HepG2 (cell line): ENCODE results near the gene PEX7. TPM values are rescaled to one million over a fixed set of nuclear protein-coding genes. Genes with fewer than 3 reads are reported as not detected.

ENCODE experiments used
- ATAC-seq: fragments of 200-7000 bp; cut with Tn5 transposase; 3 replicates; pipeline ENCODE4 v1.9.1; 2020; ENCODE audit warnings: mild to moderate bottlenecking, moderate library complexity
- BruUV-seq: library from RNA; stranded (reverse); fragments of 400-500 nt; replicated peaks from 2 replicates; lab custom pipeline; 2021; lab: Mats Ljungman, UMichigan
- CTCF ChIA-PET: fragments of 300-600 bp; formaldehyde crosslinking; extraction: SDS; loops from one replicate; lab custom pipeline; 2021; ENCODE audit warnings: low total read pairs, inconsistent platforms, low intra/inter-chr PET ratio; lab: Yijun Ruan, JAX
- POLR2A ChIA-PET: fragments of 350-600 bp; sonication (Branson Sonifier 250); formaldehyde crosslinking; loops from one replicate; lab custom pipeline; 2020; ENCODE audit warnings: antibody characterized with exemption, inconsistent platforms; lab: Yijun Ruan, JAX
- DNase-seq: peaks from one replicate; pipeline ENCODE4 v3.0.0-alpha.2; 2015; ENCODE audit warnings: low spot score
- FAIRE-seq: peaks from 3 replicates; lab custom pipeline; 2011; peaks lifted over from hg19 to GRCh38; lab: Jason Lieb, UNC
- H2AFZ ChIP-seq: one replicate; pipeline ENCODE4 v1.6.1; 2011; ENCODE audit warnings: low read length, inconsistent platforms
- H3K27ac ChIP-seq: fragments of 300-600 bp; 3 replicates; pipeline ENCODE4 v1.8.0; 2011; ENCODE audit warnings: mixed run types, mild to moderate bottlenecking, mixed read lengths, low read length, inconsistent platforms; ENCODE audit not compliant: insufficient read depth; ENCODE audit errors: extremely low read length
- H3K27me3 ChIP-seq, 2 experiments: fragments of 200-600 bp in 1 of 2; 2 replicates in 1 of 2; 3 replicates in 1 of 2; pipeline versions ENCODE4 v1.6.0 to v1.8.0; 2011; ENCODE audit warnings: low read length in 2 of 2, mild to moderate bottlenecking in 2 of 2, moderate library complexity in 2 of 2, inconsistent platforms in 1 of 2; ENCODE audit not compliant: insufficient read depth in 2 of 2, control insufficient read depth in 1 of 2
- H3K36me3 ChIP-seq, 2 experiments: fragments of 200-600 bp in 1 of 2; replicated peaks in 1 of 2; 2 replicates in 1 of 2; 3 replicates in 1 of 2; pipeline versions ENCODE4 v1.5.1 to v1.8.0; 2011; ENCODE audit warnings: low read length in 2 of 2, inconsistent platforms in 1 of 2; ENCODE audit not compliant: insufficient read depth in 2 of 2, control insufficient read depth in 1 of 2
- H3K4me1 ChIP-seq: 2 replicates; pipeline ENCODE4 v1.5.1; 2012; ENCODE audit warnings: low read length, inconsistent platforms; ENCODE audit not compliant: insufficient read depth
- H3K4me2 ChIP-seq: 2 replicates; pipeline ENCODE4 v1.6.0; 2011; ENCODE audit warnings: low read depth, low read length, inconsistent platforms
- H3K4me3 ChIP-seq, 3 experiments: fragments of 200-600 bp in 1 of 3; sonication (generic), shearing (Covaris generic) in 1 of 3; replicated peaks in 1 of 3; 2 replicates each; pipeline ENCODE4 v1.5.1; 2011 to 2016; ENCODE audit warnings: low read length in 3 of 3, inconsistent platforms in 2 of 3, low read depth in 2 of 3, mild to moderate bottlenecking in 2 of 3, control low read depth in 1 of 3, mixed read lengths in 1 of 3; ENCODE audit not compliant: insufficient read depth in 1 of 3
- H3K79me2 ChIP-seq: one replicate; pipeline ENCODE4 v1.6.1; 2011; ENCODE audit warnings: low read length, inconsistent platforms; ENCODE audit not compliant: insufficient read depth
- H3K9ac ChIP-seq: 2 replicates; pipeline ENCODE4 v1.6.0; 2011; ENCODE audit warnings: mild to moderate bottlenecking, low read depth, low read length, inconsistent platforms; ENCODE audit not compliant: insufficient read depth
- H3K9me3 ChIP-seq: 2 replicates; pipeline ENCODE4 v1.5.1; 2012; ENCODE audit warnings: mild to moderate bottlenecking, low read length
- H4K20me1 ChIP-seq: 2 replicates; pipeline ENCODE4 v1.6.0; 2011; ENCODE audit warnings: inconsistent platforms, mild to moderate bottlenecking, low read length, moderate library complexity; ENCODE audit not compliant: insufficient read depth
- CHD4 ChIP-seq: fragments of 200-600 bp; sonication (generic); IDR thresholded peaks from 2 replicates; pipeline ENCODE4 v1.7.0; 2017; ENCODE audit warnings: mild to moderate bottlenecking, low read length, borderline replicate concordance
- ETV6 ChIP-seq: sonication (generic); formaldehyde crosslinking; conservative IDR thresholded peaks from 2 replicates; pipeline ENCODE4 v1.4.0; 2020; ENCODE audit warnings: missing genetic modification reagents
- KLF12 ChIP-seq: sonication (generic); formaldehyde crosslinking; IDR thresholded peaks from 2 replicates; pipeline ENCODE4 v1.4.0; 2020; ENCODE audit warnings: missing genetic modification reagents, borderline replicate concordance
- RCOR2 ChIP-seq: IDR thresholded peaks from 2 replicates; pipeline ENCODE4 v1.6.1; 2016; ENCODE audit warnings: missing biosample characterization, missing genetic modification reagents
- SNRNP70 ChIP-seq: fragments of 200-400 bp; formaldehyde crosslinking; IDR thresholded peaks from 2 replicates; pipeline ENCODE4 v1.6.1; 2017; ENCODE audit warnings: mild to moderate bottlenecking, low read depth, low read length, moderate library complexity
- U2AF1 ChIP-seq: fragments of 200-400 bp; formaldehyde crosslinking; optimal IDR thresholded peaks from 2 replicates; pipeline ENCODE3; 2017; ENCODE audit warnings: mild to moderate bottlenecking, low read depth, low read length
- ZFYVE20 ChIP-seq: sonication (generic); formaldehyde crosslinking; IDR thresholded peaks from 2 replicates; pipeline ENCODE4 v1.8.0; 2023; ENCODE audit warnings: low read depth, mild to moderate bottlenecking, moderate library complexity, missing genetic modification reagents, borderline replicate concordance
- ZNF598 ChIP-seq: sonication (generic); formaldehyde crosslinking; IDR thresholded peaks from 2 replicates; pipeline ENCODE4 v1.5.1; 2020; ENCODE audit warnings: mild to moderate bottlenecking, missing genetic modification reagents, borderline replicate concordance
- ZNF746 ChIP-seq: sonication (generic); formaldehyde crosslinking; IDR thresholded peaks from 2 replicates; pipeline ENCODE4 v1.8.0; 2022; ENCODE audit warnings: mild to moderate bottlenecking, missing genetic modification reagents
- WGBS: methylation state at CpG from one replicate; pipeline ENCODE4 v1.1.6; 2017; ENCODE audit warnings: low lambda C conversion rate; 5-methylcytosine and 5-hydroxymethylcytosine counted together
- in situ Hi-C: cut with HindIII; loops from 2 replicates; pipeline ENCODE4 v1.10.0; 2017; ENCODE audit warnings: low pct_unique_long_range_greater_than_20kb; ENCODE audit not compliant: extremely low pct_ligation_motif_present
- intact Hi-C: fragments of 100-400 bp; cut with micrococcal nuclease; formaldehyde crosslinking; loops from one replicate; pipeline ENCODE4 v1.10.0; 2022; ENCODE audit not compliant: unreplicated experiment
- polyA plus RNA-seq, 8 experiments: library from polyadenylated mRNA; depleted of rRNA in 3 of 8; stranded (reverse) in 7 of 8; unstranded in 1 of 8; fragments of >200 nt; fragmentation: Illumina TruSeq in 4 of 8; extraction: Trizol in 4 of 8; gene quantifications; 2 replicates each; pipeline versions ENCODE4 v1.2.1 to v1.2.3, GENCODE V29; 2011 to 2016; ENCODE audit warnings: low read depth in 4 of 8, missing spikeins in 1 of 8, mixed read lengths in 1 of 8; ENCODE audit not compliant: insufficient read depth in 1 of 8
- total RNA-seq, 5 experiments: library from RNA; depleted of rRNA; stranded (reverse); fragments of >200 nt; fragmentation: Illumina TruSeq; extraction: Trizol; gene quantifications; 2 replicates each; pipeline ENCODE4 v1.2.3, GENCODE V29; 2016; ENCODE audit warnings: low read depth in 1 of 5
- TF ChIP-seq, protein P1 (sequence below): sonication (generic); formaldehyde crosslinking; IDR thresholded peaks from 2 replicates; pipeline ENCODE4 v1.4.0; 2020; ENCODE audit warnings: missing genetic modification reagents, borderline replicate concordance
- TF ChIP-seq, protein P2 (sequence below): sonication (generic); formaldehyde crosslinking; IDR thresholded peaks from 2 replicates; pipeline ENCODE4 v1.4.0; 2020; ENCODE audit warnings: mild to moderate bottlenecking, missing genetic modification reagents

Gene PEX7
- total and polyA plus RNA-seq, 2 of the 13 experiments (the other 11 are each of a cell fraction or from before 2014, with no cell fraction given): 0.04 to 0.53 TPM

DNA sequence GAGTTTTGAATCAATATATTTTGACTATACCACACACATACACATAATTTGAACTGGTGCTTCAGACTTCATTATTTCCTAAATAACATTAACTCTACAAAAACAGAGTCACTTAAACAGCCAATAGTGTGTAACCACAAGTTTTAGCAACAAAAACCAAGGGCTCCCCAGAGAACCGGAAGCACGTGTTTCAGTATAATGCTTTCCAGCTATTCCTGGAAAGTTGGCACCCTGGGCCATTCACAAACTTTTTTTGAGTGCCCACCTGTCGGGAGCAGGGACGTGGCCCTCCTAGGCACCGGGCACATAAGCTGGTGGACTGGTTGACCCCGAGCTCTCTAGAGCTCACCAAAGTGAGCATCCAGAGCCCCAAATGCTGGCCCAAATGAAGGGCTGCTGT, 97.8 kb downstream of the PEX7 start:
- WGBS: 22% methylated on average over 6 of the region's 6 CpGs
- in situ Hi-C loops (loop anchor here (25.0 kb wide), 1 partner anchor 283 kb away; no protein-coding TSS in a partner anchor), intact Hi-C loops (no loop called here)
- Histone ChIP-seq H2AFZ (no peak overlapping the region), H3K27me3 (peaks cover 8 to 48% of the 10 kb centered on the region in 2 experiments), H3K36me3 (no peaks in the 10 kb centered on the region), H3K9me3 (no peaks in the 10 kb centered on the region), H3K9ac (no peak overlapping the region), H3K4me3 (no peak overlapping the region), H3K79me2 (no peaks in the 10 kb centered on the region), H3K4me1 (no peaks in the 10 kb centered on the region), H3K27ac (no peak overlapping the region)
- POLR2A ChIA-PET: no interaction called here
- DNase-seq (no peak), FAIRE-seq (no peak), ATAC-seq (no peak)
- BruUV-seq: no TSS peak
- CTCF ChIA-PET: no interaction called here
- TF ChIP-seq U2AF1 (no peak), CHD4 (no peak), KLF12 (CRISPR knock-in tag) (no peak), SNRNP70 (no peak), ZNF598 (CRISPR knock-in tag) (no peak), ZFYVE20 (CRISPR knock-in tag) (no peak), ZNF746 (CRISPR knock-in tag) (no peak), ETV6 (CRISPR knock-in tag) (no peak), RCOR2 (CRISPR knock-in tag) (no peak)
- TF ChIP-seq, protein P1, sequence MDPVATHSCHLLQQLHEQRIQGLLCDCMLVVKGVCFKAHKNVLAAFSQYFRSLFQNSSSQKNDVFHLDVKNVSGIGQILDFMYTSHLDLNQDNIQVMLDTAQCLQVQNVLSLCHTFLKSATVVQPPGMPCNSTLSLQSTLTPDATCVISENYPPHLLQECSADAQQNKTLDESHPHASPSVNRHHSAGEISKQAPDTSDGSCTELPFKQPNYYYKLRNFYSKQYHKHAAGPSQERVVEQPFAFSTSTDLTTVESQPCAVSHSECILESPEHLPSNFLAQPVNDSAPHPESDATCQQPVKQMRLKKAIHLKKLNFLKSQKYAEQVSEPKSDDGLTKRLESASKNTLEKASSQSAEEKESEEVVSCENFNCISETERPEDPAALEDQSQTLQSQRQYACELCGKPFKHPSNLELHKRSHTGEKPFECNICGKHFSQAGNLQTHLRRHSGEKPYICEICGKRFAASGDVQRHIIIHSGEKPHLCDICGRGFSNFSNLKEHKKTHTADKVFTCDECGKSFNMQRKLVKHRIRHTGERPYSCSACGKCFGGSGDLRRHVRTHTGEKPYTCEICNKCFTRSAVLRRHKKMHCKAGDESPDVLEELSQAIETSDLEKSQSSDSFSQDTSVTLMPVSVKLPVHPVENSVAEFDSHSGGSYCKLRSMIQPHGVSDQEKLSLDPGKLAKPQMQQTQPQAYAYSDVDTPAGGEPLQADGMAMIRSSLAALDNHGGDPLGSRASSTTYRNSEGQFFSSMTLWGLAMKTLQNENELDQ (CRISPR knock-in tag): no peak
- TF ChIP-seq, protein P2, sequence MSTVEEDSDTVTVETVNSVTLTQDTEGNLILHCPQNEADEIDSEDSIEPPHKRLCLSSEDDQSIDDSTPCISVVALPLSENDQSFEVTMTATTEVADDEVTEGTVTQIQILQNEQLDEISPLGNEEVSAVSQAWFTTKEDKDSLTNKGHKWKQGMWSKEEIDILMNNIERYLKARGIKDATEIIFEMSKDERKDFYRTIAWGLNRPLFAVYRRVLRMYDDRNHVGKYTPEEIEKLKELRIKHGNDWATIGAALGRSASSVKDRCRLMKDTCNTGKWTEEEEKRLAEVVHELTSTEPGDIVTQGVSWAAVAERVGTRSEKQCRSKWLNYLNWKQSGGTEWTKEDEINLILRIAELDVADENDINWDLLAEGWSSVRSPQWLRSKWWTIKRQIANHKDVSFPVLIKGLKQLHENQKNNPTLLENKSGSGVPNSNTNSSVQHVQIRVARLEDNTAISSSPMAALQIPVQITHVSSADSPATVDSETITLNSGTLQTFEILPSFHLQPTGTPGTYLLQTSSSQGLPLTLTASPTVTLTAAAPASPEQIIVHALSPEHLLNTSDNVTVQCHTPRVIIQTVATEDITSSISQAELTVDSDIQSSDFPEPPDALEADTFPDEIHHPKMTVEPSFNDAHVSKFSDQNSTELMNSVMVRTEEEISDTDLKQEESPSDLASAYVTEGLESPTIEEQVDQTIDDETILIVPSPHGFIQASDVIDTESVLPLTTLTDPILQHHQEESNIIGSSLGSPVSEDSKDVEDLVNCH (CRISPR knock-in tag): no peak
- TF ChIP-seq, all 625 proteins: peak for 0
- no peaks in the 10 kb centered on the region for H4K20me1 ChIP-seq
- H3K4me2 ChIP-seq: no peak overlapping the region
